ENCODE measurements around the gene PJVK. TPM values are rescaled to one million over a fixed set of nuclear protein-coding genes. Genes with fewer than 3 reads are reported as not detected.
A peak's percentile ranks its signal among the peaks of the same experiment; 100 is the strongest.

PJVK gene
- total and polyA plus RNA-seq, 7 donors = 0.34 to 1.8 (median 1.2) TPM

GRCh38 chr2:178479275-178479616 is 28.1 kb downstream of the PJVK start:
- Histone ChIP-seq H3K36me3 (ENCODE audit: insufficient read depth in 1 of 2, low read depth in 1 of 2) (no peaks in the 10 kb centered on the region), H3K4me1 (peaks cover 40% of the 10 kb centered on the region), H3K9me3 (no peaks in the 10 kb centered on the region), H3K27ac (peak overlapping the region; percentile 88), H3K27me3 (ENCODE audit: insufficient read depth in 3 of 3, low read length in 2 of 3) (no peaks in the 10 kb centered on the region), H3K4me3 (peak overlapping the region; percentile 78)
- TF ChIP-seq, protein P1, sequence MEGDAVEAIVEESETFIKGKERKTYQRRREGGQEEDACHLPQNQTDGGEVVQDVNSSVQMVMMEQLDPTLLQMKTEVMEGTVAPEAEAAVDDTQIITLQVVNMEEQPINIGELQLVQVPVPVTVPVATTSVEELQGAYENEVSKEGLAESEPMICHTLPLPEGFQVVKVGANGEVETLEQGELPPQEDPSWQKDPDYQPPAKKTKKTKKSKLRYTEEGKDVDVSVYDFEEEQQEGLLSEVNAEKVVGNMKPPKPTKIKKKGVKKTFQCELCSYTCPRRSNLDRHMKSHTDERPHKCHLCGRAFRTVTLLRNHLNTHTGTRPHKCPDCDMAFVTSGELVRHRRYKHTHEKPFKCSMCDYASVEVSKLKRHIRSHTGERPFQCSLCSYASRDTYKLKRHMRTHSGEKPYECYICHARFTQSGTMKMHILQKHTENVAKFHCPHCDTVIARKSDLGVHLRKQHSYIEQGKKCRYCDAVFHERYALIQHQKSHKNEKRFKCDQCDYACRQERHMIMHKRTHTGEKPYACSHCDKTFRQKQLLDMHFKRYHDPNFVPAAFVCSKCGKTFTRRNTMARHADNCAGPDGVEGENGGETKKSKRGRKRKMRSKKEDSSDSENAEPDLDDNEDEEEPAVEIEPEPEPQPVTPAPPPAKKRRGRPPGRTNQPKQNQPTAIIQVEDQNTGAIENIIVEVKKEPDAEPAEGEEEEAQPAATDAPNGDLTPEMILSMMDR (IDR thresholded peaks at IDR 0.05) = no peak
- DNase-seq = no peak
- 65 to 70% (median 67%) methylated on average over 4 of the region's 4 CpGs for WGBS, 3 donors
- no peak for ATAC-seq
- intact Hi-C loops (cut with DNase I) = no loop called here

DNA sequence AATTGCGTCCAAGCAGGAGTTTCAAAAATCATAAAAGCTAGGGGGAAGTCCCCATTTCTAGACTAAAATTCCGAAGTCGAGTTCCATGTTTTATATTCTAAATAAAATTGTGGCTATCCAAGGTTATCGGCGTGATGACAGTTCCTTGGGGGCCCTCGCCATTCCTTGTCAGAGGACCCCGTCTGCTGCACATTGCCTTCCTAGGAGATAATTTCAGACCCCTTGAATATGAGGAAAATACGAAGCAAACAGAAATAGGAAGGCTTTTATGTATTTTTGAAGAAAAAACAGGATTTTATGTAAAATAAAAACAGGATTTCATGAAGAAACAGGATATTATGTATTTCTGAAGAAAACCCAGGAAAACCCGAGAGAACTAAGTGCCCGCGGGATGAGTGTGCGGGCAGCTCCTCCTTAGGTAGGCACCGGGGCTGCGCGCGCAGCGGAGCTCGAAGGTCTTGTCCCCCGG is 28.6 kb downstream of the PJVK start:
- no peaks in the 10 kb centered on the region for H3K36me3 ChIP-seq (ENCODE audit: insufficient read depth in 1 of 2, low read depth in 1 of 2)
- no peak for ATAC-seq
- no peaks in the 10 kb centered on the region for H3K9me3 ChIP-seq
- no peak for DNase-seq
- H3K4me3 ChIP-seq = peak overlapping the region; percentile 85
- intact Hi-C loops (cut with DNase I) = loop anchor here in 1 of 2 donors (5.0 kb wide), 1 partner anchor 38 kb away; no protein-coding TSS in a partner anchor
- H3K27me3 ChIP-seq (ENCODE audit: insufficient read depth in 3 of 3, low read length in 2 of 3) = no peaks in the 10 kb centered on the region
- peak overlapping the region; percentile 88 for H3K27ac ChIP-seq
- 21 to 25% (median 21%) methylated on average over 19 of the region's 19 CpGs for WGBS, 3 donors
- peaks cover 46% of the 10 kb centered on the region for H3K4me1 ChIP-seq
- TF ChIP-seq, protein P1 (IDR thresholded peaks at IDR 0.05) = no peak

GRCh38 chr2:178480227-178481181 is 29.3 kb downstream of the PJVK start, which contains the start of gene PLEKHA3:
Gene PLEKHA3, plus strand, starts transcription at chr2:178480457. Its CDS starts 413 bp downstream, at chr2:178480870.
- intact Hi-C loops (cut with DNase I) = loop anchor here in 1 of 2 donors (5.0 kb wide), 1 partner anchor 37 kb away; no protein-coding TSS in a partner anchor
- 0% methylated on average over 54 to 92 of the region's 92 CpGs for WGBS, 3 donors
- peaks cover 48% of the 10 kb centered on the region for H3K4me1 ChIP-seq

GRCh38 chr2:178482437-178482836 is 31.3 kb downstream of the PJVK start:
- ATAC-seq (no peak), DNase-seq (no peak)
- H3K4me3 ChIP-seq = peak overlapping the region; percentile 85
- peaks cover 0 to 20% of the 10 kb centered on the region in 2 donors for H3K36me3 ChIP-seq (ENCODE audit: insufficient read depth in 1 of 2, low read depth in 1 of 2)
- TF ChIP-seq, protein P1 (IDR thresholded peaks at IDR 0.05) = no peak
- no peaks in the 10 kb centered on the region for H3K9me3 ChIP-seq
- no peaks in the 10 kb centered on the region for H3K27me3 ChIP-seq (ENCODE audit: insufficient read depth in 3 of 3, low read length in 2 of 3)
- H3K27ac ChIP-seq = no peak overlapping the region
- H3K4me1 ChIP-seq = peaks cover 44% of the 10 kb centered on the region
- intact Hi-C loops (cut with DNase I) = loop anchor here in 1 of 2 donors (5.0 kb wide), 1 partner anchor 35 kb away; no protein-coding TSS in a partner anchor
- 90 to 97% (median 93%) methylated on average over 4 of the region's 4 CpGs for WGBS, 3 donors

More at GRCh38 chr2:178480227-178481181, 29.3 kb downstream of the PJVK start, which contains the start of gene PLEKHA3:
- H3K27ac ChIP-seq = peak within 1 kb of the TSS; percentile 88
- ATAC-seq (peak; percentile 85 to 92 (median 87)), DNase-seq (peak; percentile 97 to 98)
- H3K27me3 ChIP-seq (ENCODE audit: insufficient read depth in 3 of 3, low read length in 2 of 3) = no peaks in the 10 kb centered on the region
- TF ChIP-seq, protein P1 (IDR thresholded peaks at IDR 0.05) = no peak
- peaks cover 0 to under 1% of the 10 kb centered on the region in 2 donors for H3K36me3 ChIP-seq (ENCODE audit: insufficient read depth in 1 of 2, low read depth in 1 of 2)
- no peaks in the 10 kb centered on the region for H3K9me3 ChIP-seq
- peak within 1 kb of the TSS; percentile 85 for H3K4me3 ChIP-seq

Data from psoas muscle (tissue), 8 donors.